Left renal pelvis (tissue), 4 donors: ENCODE results near the gene ELP1. TPM values are rescaled to one million over a fixed set of nuclear protein-coding genes. Genes with fewer than 3 reads are reported as not detected.
"Not testable (repeated sequence)": the region's sequence is repeated elsewhere in the genome, so short reads cannot be mapped to it uniquely, and the experiment has no call there.

Experiments used
- DNase-seq, 4 donors: peaks; one replicate each; pipeline ENCODE4 v3.0.0-alpha.2; 2013; ENCODE audit warnings: low read depth in 4 of 4, low spot score in 3 of 4
- polyA plus RNA-seq, 4 donors: library from polyadenylated mRNA; unstranded; fragments of 120-200 nt; gene quantifications; one replicate each; pipeline ENCODE4 v1.2.1, GENCODE V29; 2013; ENCODE audit not compliant: insufficient read length in 4 of 4

Gene ELP1
- polyA plus RNA-seq, 4 donors = 41.1 to 52.1 (median 46.6) TPM

GRCh38 chr9:108928386-108928785 is 5.5 kb downstream of the ELP1 start:
- no peak for DNase-seq

GRCh38 chr9:108924466-108924865 is 9.5 kb downstream of the ELP1 start:
- DNase-seq = no peak

GRCh38 chr9:108921200-108921599 is 12.7 kb downstream of the ELP1 start:
- no peak for DNase-seq

DNA sequence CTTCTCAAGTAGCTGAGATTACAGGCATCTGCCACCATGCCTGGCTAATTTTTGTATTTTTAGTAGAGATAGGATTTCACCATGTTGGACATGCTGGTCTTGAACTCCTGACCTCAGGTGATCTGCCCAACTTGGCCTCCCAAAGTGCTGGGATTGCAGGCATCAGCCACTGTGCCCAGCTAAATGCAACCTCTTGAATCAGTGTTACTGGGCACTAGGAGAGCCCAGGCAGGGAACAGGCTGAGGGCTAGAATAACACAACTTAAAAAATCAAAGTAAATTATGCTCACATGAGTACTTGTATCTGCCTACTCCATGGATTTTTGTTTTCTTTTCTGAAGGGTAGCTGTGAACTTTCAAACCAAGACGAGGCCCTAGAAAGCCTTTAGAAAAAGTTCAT is 13.5 kb downstream of the ELP1 start:
- DNase-seq = not testable (repeated sequence)

DNA sequence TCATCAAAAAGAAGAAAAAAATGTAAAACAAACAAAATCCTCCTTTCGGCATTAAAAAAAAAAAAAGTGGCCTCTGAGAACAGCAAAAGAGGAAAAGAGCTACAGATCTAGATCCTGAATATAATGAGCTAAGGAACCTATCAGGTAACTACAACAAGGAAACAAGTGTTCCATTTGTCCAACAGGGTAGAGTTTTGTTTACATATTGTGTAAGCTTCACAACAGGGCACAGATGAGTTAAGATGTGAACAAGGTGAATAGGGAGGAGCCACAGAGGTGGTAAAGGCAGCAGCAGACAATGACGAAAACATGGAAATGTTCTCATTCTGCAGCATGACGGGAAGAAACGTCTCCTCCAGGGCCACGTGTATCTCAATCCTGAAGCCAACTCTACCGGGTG is 14.4 kb downstream of the ELP1 start:
- no peak for DNase-seq

DNA sequence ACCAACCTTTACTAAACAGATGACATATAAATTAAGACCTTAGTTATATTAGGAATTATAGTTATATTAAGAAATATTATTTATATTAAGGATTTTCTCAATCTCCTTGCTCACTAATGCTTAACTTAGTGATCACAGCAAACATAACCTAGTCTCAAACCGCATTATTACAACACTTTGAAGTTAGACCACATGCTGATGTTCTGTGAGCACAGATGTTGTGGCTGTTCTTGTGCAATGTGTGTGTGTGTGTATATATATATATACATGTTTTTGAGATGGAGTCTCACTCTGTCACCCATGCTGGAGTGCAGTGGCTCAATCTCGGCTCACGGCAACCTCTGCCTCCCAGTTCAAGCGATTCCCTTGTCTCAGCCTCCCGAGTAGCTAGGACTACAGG is 20.5 kb downstream of the ELP1 start:
- DNase-seq = no peak

DNA sequence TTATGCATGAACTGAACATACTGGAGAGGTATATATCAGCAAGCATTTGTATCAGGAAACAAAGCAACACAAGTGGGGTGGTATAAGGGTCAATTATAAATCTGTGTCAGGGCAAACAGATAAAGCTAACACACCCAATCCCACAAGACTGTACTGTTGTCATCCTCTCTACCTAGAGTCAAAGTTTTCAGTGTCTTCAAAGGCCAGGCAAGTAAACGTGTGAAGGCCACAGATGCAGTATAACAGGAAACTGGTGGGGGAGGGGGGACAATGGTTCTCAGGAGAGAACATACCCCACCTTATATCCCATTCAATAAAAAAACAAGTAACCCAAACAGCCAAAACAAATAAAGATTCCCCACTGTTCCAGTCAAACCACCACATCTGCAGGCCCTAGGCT is 22.1 kb downstream of the ELP1 start:
- DNase-seq = no peak

DNA sequence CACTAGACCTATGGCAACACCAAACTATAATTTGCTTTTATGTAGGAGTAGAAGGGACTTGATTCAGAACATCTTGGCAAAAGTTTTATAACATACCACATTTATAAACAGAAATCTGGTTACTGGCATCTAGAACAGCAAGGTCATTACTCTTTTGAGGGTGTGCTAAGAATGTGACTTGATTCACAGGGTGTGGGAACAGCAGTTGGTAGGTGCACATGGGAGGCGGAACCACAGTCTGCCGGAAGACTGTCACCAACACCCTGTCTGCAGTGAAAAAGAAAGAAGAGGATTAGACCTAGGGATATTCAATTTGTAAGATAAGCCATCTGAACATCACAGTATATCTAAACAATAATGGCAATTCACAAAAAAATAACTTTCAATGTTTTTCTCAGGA is 23.0 kb downstream of the ELP1 start:
- DNase-seq = no peak

DNA sequence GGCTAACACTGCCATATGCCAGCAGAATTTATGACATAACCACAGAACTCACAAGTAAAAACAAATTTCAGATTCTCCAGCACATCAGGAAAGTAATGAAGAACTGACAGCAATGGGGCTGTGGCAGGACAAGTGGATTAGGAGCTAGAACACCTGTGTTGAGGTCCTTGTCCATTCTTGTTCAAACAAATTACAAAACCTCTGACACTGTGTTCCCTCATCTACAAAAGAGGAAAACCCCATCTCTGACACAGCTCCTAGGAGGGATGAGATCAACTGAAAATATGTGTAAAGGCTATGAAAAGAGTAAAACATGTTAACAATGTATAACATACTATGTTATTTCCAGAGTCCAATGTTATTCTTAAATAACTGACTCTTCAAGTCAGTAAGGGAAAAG is 23.5 kb downstream of the ELP1 start:
- no peak for DNase-seq

DNA sequence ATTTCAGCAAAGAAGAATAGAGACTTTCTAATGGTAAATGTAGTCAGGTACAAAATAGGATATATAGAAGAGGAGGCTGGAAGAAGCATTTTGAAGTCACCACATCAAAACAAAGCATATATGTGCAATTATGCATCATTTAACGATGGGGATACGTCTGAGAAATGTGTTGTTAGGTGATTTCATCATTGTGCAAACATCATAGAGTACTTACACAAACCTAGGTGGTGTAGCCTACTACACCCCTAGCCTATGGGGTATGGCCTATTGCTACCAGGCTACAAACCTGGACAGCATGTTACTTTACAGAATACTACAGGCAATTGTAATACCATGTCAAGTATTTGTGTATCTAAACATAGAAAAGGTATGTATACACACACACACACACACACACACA is 28.4 kb downstream of the ELP1 start:
- no peak for DNase-seq

GRCh38 chr9:108904161-108904560 is 29.8 kb downstream of the ELP1 start:
- DNase-seq = no peak

DNA sequence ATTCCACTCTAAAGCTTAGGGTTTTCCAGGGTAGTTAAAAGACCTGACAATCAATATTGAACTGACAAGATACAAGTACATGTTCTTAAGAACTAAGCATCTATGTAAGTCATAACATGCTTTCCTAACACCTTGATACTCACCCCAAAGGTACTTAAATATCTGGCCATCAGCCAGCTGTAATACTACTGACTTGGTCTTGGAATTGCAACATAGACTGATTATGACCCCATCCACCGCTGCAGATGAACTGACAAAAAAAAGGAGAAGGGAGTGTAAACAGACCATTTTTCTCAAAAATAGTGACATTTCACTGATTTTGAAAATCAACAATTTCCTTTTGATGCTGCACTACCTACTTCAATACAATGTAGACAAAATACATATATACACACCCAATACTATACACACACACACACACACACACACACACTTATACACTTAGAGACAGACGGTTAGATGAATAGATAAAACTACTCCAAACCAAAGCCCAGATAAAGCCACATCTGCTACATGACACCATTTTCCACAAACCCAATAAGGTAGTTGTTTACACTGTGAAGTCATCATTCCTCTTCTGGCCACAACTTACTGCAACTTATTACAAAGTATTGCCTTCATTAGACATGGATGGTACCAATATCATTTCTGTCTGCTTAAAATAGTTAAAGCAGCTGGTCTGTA is 30.4 kb downstream of the ELP1 start:
- no peak for DNase-seq

DNA sequence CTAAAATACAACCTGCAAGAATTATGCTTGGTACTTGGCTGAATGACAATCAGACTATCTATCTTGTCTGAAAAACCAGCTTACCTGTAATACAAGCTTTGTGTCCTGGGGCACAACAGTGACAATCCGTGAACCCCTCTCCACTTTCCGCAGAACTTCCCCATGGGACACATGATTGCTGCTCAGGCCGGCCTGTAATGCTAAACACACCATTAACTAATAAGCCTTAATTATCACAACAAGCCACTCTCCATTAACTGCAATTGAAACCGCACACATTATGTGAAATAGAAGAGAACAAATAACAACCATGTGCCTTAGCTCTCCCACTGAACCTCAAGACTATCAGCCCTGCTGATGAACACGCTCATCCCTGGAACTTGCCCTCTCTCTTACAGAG is 33.7 kb downstream of the ELP1 start:
- no peak for DNase-seq

DNA sequence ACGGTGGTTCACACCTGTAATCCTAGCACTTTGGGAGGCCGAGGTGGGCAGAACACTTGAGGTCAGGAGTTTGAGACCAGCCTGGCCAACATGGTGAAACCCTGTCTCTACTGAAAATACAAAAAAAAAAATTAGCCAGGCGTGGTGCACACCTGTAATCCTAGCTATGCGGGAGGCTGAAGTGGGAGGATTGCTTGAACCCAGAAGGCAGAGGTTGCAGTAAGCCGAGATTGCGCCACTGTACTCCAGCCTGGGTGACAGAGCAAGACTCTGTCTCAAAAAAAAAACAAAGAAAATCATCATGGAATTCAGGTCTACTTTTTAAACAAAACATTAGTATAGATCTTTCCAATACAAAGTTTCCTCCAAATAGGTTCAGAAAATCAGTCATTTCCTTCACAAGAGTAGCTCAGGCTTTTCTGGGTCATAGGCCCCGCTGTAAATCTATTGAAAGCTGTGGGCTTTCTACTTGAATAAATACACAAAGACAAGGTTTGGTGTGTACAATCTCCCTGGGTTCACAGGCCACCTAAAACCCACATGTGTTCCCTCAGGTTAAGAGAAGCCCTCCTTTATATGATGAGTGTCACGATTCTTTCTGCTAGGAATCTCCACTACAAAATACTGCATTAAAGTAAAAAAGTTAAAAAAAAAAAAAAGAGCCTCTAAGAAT is 34.8 kb downstream of the ELP1 start:
- DNase-seq = not testable (repeated sequence)

- no peak for DNase-seq
Observed at GRCh38 chr9:108897324-108898096, 36.4 kb downstream of the ELP1 start.

GRCh38 chr9:108894225-108894997 is 39.5 kb downstream of the ELP1 start:
- DNase-seq = no peak

DNA sequence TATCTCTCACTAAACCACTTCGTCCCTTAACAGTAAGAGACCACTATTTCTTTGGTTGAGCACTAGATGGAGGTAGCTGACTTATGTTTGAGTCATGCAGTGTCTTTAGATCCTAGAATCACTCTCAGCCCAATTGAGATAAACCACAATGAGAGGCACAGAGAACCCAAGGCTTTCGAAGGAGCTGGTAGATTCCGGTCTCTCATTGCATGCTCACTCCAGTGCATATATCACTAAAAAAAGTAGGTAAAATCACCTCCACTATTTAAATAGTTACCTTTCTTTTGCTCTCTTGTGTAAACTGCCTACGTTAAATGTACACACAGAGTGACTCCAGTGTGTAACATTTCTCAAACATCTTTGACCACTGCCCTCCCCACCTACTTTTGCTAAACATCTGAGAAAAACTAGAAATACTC is 44.3 kb downstream of the ELP1 start:
- peak in 1 of 4 donors; percentile 2 for DNase-seq

- DNase-seq = not testable (repeated sequence)
Observed at GRCh38 chr9:108886594-108887271, 47.2 kb downstream of the ELP1 start.

- DNase-seq = peak in 3 of 4 donors; percentile 5 to 24 (median 17)
Observed at GRCh38 chr9:108885643-108886348, 48.1 kb downstream of the ELP1 start.

- DNase-seq = no peak
Observed at GRCh38 chr9:108884701-108885100, 49.2 kb downstream of the ELP1 start.
